RWPE2 (cell line): ENCODE measurements around the gene MORF4L2.

Experiments used
- ATAC-seq: fragments of 200-7000 bp; cut with Tn5 transposase; 3 replicates; pipeline ENCODE4 v1.9.1; 2021; ENCODE audit warnings: low read depth
- DNase-seq: peaks from one replicate; pipeline ENCODE4 v3.0.0-alpha.2; 2020; ENCODE audit warnings: low spot score
- H3K27ac ChIP-seq: fragments of 450-650 bp; 2 replicates; pipeline ENCODE4 v1.5.1; 2017; ENCODE audit warnings: mild to moderate bottlenecking; ENCODE audit not compliant: poor library complexity, severe bottlenecking
- H3K27me3 ChIP-seq: fragments of 250-450 bp; sonication (Bioruptor Pico); 2 replicates; pipeline ENCODE4 v1.5.1; 2021; ENCODE audit warnings: mild to moderate bottlenecking, moderate library complexity; ENCODE audit not compliant: insufficient read depth, poor library complexity, severe bottlenecking
- H3K36me3 ChIP-seq: fragments of 250-450 bp; sonication (Bioruptor Pico); 2 replicates; pipeline ENCODE4 v1.5.1; 2020; ENCODE audit warnings: low read depth, mild to moderate bottlenecking, moderate library complexity
- H3K4me1 ChIP-seq: fragments of 250-450 bp; sonication (Bioruptor Pico); 2 replicates; pipeline ENCODE4 v1.5.1; 2021; ENCODE audit warnings: mild to moderate bottlenecking, moderate library complexity; ENCODE audit not compliant: insufficient read depth, poor library complexity, severe bottlenecking
- H3K4me3 ChIP-seq: fragments of 250-450 bp; sonication (Bioruptor Pico); 2 replicates; pipeline ENCODE4 v1.5.1; 2021; ENCODE audit warnings: mild to moderate bottlenecking, moderate library complexity; ENCODE audit not compliant: severe bottlenecking
- H3K9me3 ChIP-seq: fragments of 250-450 bp; sonication (Bioruptor Pico); 2 replicates; pipeline ENCODE4 v1.5.1; 2021; ENCODE audit warnings: mild to moderate bottlenecking, moderate library complexity; ENCODE audit not compliant: severe bottlenecking
- CTCF ChIP-seq: fragments of 450-650 bp; IDR thresholded peaks from one replicate; pipeline ENCODE4 v1.5.1; 2017; ENCODE audit warnings: mild to moderate bottlenecking, moderate library complexity; ENCODE audit not compliant: poor library complexity, severe bottlenecking

The MORF4L2 gene

GRCh38 chrX:103630171-103630511 is 56.4 kb downstream of the MORF4L2 start:
- peak; percentile 39 for TF ChIP-seq CTCF
- no peak for DNase-seq
- Histone ChIP-seq H3K36me3 (no peaks in the 10 kb centered on the region), H3K4me3 (peak overlapping the region; percentile 63), H3K9me3 (no peaks in the 10 kb centered on the region), H3K4me1 (no peaks in the 10 kb centered on the region), H3K27ac (peak overlapping the region; percentile 82), H3K27me3 (no peaks in the 10 kb centered on the region)
- no peak for ATAC-seq

DNA sequence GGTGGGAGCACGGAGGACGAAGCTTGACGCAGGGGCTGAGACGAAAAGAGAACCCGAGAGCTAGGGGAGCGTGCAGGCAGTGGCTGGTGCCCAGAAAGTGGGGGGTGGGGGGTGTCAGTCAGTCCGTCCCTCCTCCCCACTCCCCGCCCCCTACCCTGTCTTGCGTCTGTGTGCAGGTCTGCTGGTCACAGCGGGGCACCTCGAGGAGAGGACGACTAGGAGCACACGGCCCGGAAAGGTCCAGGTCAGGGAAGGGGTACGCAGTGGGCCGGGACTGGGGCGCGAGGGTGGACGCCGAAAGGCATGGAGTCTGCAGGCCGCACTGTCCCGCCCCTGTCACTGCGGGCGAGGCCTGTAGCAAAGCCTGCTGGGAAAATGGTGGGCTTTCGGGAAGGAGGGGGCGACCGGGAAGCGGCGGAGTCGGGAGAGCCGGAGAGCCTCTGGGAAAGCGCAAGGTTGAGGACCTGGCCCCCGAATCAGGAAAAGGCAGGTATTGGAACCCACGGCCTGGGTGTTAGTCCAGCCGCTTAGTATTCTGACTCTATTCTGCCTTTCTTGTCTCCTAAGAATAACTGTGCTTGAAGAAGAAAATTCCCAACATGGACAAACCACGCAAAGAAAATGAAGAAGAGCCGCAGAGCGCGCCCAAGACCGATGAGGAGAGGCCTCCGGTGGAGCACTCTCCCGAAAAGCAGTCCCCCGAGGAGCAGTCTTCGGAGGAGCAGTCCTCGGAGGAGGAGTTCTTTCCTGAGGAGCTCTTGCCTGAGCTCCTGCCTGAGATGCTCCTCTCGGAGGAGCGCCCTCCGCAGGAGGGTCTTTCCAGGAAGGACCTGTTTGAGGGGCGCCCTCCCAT is 57.0 kb downstream of the MORF4L2 start:
- Histone ChIP-seq H3K27ac (peak overlapping the region; percentile 82), H3K36me3 (no peaks in the 10 kb centered on the region), H3K4me3 (peak overlapping the region; percentile 63), H3K9me3 (no peaks in the 10 kb centered on the region), H3K27me3 (no peaks in the 10 kb centered on the region), H3K4me1 (no peaks in the 10 kb centered on the region)
- DNase-seq (peak; percentile 45), ATAC-seq (peak; percentile 74)
- peak; percentile 75 for TF ChIP-seq CTCF

DNA sequence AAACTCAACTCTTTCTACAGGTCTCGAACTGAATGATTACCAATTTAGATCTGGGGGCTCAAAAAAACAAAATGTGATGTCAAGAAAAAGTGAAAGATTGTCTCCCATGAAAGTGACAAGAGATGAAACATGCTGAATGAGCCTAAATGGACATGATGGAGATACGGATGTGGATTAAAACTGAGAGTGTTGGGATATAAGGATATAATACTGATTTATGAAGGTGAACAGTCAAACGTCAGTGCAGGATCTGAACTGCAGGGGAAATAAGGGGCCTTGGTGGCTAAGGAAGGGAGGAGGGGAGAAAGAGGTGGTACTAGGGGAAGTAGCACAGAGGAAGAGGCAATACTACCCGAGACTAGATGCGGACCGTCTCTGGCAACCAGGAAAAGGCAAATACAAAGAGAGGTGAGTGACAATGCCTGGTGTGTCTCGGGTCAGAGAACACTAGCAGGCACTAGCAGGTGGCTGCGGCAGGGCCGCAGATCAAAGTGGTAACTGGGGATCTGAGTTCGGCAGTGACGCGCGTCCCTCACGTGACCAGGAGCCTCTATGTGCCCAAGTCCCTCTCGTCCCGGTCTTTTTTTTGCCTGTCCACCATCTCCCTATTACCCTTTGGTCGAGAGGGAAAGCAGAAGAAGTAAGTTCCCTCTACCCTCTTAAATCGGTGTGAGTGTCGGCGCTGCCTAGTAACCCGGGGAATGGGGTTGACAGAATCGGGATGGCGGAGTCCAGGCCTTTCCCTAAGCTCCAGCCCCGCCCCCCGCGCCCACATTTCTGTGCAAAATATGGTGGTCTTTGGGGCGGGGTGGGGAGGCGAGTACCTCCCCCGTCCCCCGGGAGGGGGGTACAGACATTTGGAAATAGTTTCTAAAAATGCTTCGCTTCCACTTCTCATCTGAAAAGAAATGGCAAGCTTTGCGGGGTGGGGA is 57.8 kb downstream of the MORF4L2 start, which contains the start of gene TCEAL1:
TCEAL1 (plus strand) TSS at position 590 of the 932 bp plus-strand sequence. CDS start 942 bp downstream, outside the sequence.
- DNase-seq = no peak
- no peak for TF ChIP-seq CTCF
- H3K4me3 ChIP-seq = peak within 1 kb of the TSS; percentile 63

DNA sequence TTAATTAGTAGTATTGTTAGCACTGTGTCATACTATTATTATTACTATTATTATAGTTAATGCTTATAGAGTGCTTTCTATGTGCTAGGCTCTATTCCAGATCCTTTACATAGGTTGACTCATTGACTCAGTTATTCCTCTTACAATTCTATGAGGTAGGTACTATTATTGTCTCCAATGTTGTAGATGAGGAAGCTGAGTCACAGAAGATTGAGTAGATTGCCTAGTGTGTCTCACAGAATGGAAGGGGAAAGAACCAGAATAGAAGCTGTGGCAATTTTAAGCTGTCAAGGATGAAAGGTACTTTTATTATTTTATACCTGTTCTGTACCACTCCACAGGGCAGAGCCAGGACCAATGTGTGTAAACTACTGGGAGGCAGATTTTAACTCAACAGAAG is 59.6 kb downstream of the MORF4L2 start:
- ATAC-seq (0 out of 3 replicates have a peak, but pooled peaks have one; percentile 17), DNase-seq (no peak)
- H3K27ac ChIP-seq = no peak overlapping the region
- no peaks in the 10 kb centered on the region for H3K36me3 ChIP-seq
- H3K9me3 ChIP-seq = no peaks in the 10 kb centered on the region
- H3K4me1 ChIP-seq = no peaks in the 10 kb centered on the region
- H3K4me3 ChIP-seq = no peak overlapping the region
- TF ChIP-seq CTCF = no peak
- H3K27me3 ChIP-seq = no peaks in the 10 kb centered on the region

More for the DNA sequence above, 57.8 kb downstream of the MORF4L2 start, which contains the start of gene TCEAL1:
- H3K9me3 ChIP-seq = no peaks in the 10 kb centered on the region
- H3K4me1 ChIP-seq = no peaks in the 10 kb centered on the region
- ATAC-seq = peak; percentile 15; the same call in 2 of the 3 replicates
- H3K27ac ChIP-seq = peak within 1 kb of the TSS; percentile 82
- H3K27me3 ChIP-seq = no peaks in the 10 kb centered on the region
- H3K36me3 ChIP-seq = no peaks in the 10 kb centered on the region
